ENCODE measurements around the gene ARHGAP26.

ARHGAP26 gene

GRCh38 chr5:142881076-142881783 is 111.1 kb downstream of the ARHGAP26 start:
- DNase-seq: no peak

DNA sequence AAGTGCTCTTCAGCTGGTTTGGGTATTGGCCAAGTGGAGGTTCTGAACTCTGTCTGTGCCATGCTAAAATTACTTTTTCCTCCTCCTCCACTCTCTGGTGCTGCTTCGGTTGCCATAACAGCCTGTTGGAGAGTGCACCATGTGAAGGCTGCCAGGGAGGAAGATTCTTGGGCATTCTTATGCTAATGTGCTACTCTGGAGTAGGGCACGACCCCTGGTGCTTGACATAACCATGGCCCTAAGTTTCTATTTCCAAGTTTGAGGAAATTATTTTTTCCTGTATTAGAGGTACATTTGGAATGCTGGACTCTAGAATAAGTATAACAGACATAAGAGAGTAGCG is 111.6 kb downstream of the ARHGAP26 start:
- no peak for DNase-seq

DNA sequence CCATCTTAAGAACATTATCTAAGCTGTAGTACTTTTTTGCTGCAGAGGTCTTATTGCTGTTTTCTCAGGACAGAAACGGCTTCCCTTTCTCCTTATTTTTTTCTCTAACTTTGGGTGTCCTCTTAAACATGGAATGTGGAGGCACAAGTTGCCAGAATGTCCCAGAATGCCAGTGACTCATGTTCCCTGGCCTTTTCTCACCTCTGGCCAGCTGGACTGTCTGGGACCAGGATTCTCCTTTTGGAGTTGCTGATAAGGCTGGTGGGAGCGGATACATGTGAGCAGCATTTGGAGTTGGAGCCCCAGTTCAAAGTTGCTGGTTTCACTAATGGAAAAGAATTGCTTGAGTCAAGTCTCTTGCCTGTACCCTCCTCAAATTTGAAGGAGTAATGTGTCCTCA is 112.8 kb downstream of the ARHGAP26 start:
- no peak for DNase-seq

DNA sequence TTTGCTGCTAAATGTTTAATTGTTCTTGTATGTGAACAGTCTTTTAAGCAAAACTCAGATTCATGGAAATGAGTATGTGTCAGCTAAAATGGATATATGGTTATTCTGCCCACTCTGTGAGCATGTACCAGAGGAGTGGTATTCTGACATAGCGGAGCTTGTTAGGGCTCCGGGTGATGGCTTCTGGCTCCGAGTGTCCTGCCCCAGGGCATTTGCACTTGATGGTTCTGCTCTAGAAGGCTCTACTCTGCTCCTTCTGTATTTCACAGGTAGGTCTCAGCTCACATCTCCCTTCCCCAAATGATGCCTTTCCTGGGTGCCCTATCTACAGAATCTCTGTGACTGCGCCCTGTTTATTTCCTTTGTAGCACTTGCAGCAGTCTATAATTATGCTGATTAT is 113.3 kb downstream of the ARHGAP26 start:
- DNase-seq: no peak

- DNase-seq: no peak
These were observed 113.9 kb downstream of the ARHGAP26 start for GRCh38 chr5:142884029-142884428.

- no peak for DNase-seq
These were observed 116.0 kb downstream of the ARHGAP26 start for GRCh38 chr5:142886211-142886610.

DNA sequence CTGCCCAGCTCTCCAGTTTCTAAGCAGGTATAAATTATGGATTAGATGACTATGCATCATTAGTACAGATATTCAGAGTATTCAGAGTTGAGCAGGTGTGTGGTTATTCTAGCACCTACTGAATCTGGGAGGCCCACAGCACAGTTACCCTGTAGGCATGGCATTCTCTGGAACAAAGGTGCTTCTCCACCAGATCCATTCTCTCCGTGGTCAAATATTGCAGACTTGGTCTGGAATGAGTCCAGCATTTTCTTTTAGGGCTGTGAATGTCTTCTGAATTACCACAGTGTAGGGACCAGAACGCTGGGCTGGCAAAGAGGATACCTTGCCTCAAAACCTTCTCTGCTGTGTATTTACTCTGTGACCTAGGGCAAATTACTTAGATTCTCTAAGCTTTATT is 116.8 kb downstream of the ARHGAP26 start:
- no peak for DNase-seq

GRCh38 chr5:142888469-142889085 is 118.4 kb downstream of the ARHGAP26 start:
- no peak for DNase-seq

DNA sequence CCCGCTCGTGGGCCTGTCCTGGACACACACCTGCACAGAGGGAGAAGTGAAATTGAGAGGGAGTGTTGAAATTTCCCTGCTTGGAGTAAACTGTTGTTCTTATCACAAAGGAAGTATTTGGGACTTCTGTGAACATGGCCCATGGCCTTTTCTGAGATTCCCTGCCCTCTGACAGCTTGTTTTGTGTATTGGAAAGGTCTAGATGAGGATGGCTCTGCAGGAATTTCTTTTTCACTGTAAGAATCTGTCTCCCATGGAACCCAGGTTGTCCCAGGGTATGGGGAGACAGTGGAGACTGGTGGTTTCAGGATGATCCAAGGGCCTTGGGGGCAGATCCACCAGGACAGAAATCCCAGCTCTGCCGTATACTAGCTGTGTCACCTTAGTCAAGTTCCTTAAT is 121.8 kb downstream of the ARHGAP26 start:
- DNase-seq: no peak

- DNase-seq: no peak
These were observed 124.1 kb downstream of the ARHGAP26 start for GRCh38 chr5:142894315-142894714.

DNA sequence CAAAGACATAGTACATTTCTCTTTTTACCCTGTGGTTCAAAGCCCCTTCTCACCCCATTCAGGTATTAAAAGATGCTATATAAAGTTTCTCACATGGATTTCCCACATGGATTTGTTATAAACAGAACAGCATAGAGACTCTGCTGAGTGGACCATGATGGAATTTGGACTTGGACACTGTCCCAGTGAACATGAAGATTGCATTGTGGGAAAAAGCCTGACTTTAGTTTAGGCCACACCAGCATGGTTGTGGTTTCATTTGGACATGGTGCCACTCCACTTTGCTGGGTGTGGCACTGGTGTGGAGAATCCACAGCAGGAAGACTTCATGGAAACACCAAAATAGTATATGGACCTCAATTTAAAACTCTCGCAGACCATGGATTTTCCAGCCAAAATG is 124.6 kb downstream of the ARHGAP26 start:
- no peak for DNase-seq

DNA sequence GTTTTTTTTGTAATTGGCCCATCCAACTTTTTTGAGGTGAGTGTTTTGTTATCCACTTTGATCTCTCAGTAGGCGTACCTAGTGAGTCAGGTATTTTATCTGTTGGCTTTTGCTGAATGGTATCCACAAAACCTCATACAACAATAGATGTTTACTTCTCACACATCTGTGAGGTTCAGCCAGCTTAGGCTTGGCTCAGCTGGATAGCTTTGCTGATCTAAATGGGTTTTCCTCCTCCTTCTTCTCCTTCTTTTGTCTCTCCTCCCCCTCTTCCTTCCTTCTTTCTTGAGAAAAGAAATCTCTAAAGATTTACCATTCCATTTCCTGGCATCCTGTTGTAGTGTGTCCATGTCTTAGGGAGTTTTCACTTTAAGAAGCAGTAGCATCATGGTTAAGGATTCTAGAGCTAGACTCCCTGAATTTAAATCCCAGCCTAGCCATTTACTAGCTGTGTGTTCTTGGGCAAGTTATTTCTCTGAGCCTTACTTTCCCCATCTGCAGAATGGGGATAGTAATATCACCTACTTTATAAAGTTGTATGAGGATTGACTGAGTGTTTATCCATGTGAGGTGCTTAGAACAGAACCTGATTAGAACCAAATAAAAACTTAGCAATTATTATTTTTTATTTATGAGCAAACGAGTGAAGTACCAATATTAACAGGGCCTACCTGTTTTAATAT is 126.3 kb downstream of the ARHGAP26 start:
- no peak for DNase-seq

DNA sequence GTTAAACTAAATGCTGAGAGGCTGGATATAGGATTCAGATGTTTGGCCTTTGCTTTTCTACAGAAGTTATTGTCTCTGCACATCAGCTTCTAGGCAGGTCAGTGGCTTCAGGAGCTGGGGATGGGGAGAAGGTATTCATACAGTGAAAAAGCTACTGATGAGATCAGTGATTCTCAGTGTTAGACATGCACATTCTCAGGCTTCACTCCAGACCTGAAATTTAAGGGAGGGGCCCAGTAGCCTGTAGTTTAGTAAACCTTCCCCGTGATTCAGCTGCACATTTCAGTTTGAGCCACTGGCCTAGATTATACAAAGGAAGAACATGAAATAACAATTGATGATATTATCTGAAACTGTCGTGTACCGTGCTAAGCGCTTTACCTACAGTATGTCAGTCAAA is 127.2 kb downstream of the ARHGAP26 start:
- DNase-seq: no peak

- DNase-seq: no peak
These were observed 130.8 kb downstream of the ARHGAP26 start for GRCh38 chr5:142900927-142901326.

- DNase-seq: no peak
These were observed 131.5 kb downstream of the ARHGAP26 start for GRCh38 chr5:142901476-142902185.

GRCh38 chr5:142902186-142902965 is 132.2 kb downstream of the ARHGAP26 start:
- no peak for DNase-seq

DNA sequence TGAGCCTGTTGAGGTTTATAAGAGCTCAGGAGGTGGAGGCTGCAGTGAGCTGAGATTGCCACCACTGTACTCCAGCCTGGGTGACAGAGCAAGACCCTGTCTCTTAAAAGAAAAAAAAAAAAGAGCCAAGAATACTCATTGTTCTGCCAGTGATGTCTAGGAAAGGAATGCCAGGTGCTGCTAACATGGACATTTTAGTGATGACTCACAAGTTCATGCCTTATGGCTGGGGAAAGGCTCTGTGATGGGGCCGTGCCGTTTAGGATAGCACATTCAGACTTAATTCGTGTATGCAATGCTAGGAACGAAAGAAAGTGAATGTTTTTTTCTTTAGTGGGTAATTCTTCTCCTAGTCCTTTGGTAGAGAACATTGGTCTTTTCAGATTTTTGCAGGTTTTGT is 134.2 kb downstream of the ARHGAP26 start:
- no peak for DNase-seq

- no peak for DNase-seq
These were observed 135.2 kb downstream of the ARHGAP26 start for GRCh38 chr5:142905348-142905747.

- no peak for DNase-seq
These were observed 136.9 kb downstream of the ARHGAP26 start for GRCh38 chr5:142906863-142907671.

GRCh38 chr5:142908659-142909058 is 138.5 kb downstream of the ARHGAP26 start:
- DNase-seq: no peak

DNA sequence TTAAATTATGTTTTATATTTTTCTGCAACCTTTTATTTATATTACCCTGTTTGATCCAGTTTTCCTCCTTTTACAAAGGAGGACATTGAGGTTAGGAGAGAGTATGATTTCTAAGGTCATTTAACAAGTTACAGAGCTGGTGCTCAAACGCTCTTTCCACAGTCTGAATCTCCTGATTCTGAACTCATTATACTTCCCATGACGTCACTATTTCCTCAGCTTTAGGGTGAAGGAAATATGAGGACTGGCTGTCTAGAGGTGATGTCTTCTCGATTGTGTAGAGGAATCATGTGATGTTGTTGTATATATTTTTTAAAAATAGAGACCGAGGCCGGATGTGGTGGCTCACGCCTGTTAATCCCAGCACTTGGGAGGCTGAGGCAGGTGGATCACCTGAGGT is 140.0 kb downstream of the ARHGAP26 start:
- no peak for DNase-seq

DNA sequence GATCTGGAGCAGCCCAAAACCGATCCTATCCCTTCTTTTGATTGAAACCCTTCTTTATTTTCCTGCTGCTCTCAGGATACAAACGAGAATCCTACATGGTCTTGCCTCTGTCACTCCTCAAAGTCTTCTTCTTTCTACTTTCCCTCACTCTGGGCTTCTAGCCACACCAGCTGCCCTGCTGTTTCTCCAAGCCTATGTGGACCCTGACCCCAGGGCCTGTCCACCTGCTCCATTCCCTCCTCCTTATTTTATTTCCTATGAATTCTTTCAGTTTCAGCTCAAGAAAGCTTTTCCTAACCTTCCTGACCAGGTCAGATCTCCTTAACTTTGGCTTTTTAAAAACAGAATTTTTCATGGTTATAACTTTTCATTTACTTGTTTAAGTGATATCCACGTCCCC is 141.0 kb downstream of the ARHGAP26 start:
- DNase-seq: no peak
